ENCODE measurements around the gene IL12RB1.

The IL12RB1 gene

GRCh38 chr19:18126097-18126496 lies 39.4 kb upstream of the IL12RB1 start:
- H3K9me3 ChIP-seq (ENCODE audit: insufficient read depth, low read length), result no peaks in the 10 kb centered on the region
- no peak overlapping the region for H2AFZ ChIP-seq (ENCODE audit: low read depth, low read length, severe bottlenecking)
- no peaks in the 10 kb centered on the region for H3K9me2 ChIP-seq (replicated peaks; ENCODE audit: insufficient read depth, low read length)
- H3K4me3 ChIP-seq (ENCODE audit: insufficient read depth, low read length, poor library complexity, severe bottlenecking), result no peak overlapping the region
- no peak overlapping the region for H3K4me2 ChIP-seq (ENCODE audit: low read depth, low read length, poor library complexity, severe bottlenecking)
- H3K79me2 ChIP-seq (ENCODE audit: insufficient read depth, low read length), result peaks cover 8% of the 10 kb centered on the region; the same call in 1 of the 2 replicates
- H4K20me1 ChIP-seq (ENCODE audit: low read depth, low read length), result no peaks in the 10 kb centered on the region
- no peaks in the 10 kb centered on the region for H3K27me3 ChIP-seq (ENCODE audit: low read length)
- no peak overlapping the region for H3K9ac ChIP-seq (ENCODE audit: low read length)
- H3F3A ChIP-seq (ENCODE audit: insufficient read depth), result no peaks in the 10 kb centered on the region
- H3K27ac ChIP-seq (ENCODE audit: low read depth, low read length), result no peak overlapping the region
- no peaks in the 10 kb centered on the region for H3K36me3 ChIP-seq (ENCODE audit: low read length)
- TF ChIP-seq EZH2phosphoT487 (conservative IDR thresholded peaks at IDR 0.05; ENCODE audit: low read length) (no peak), CTCF (IDR thresholded peaks at IDR 0.05; ENCODE audit: insufficient read depth, low read length, poor library complexity, severe bottlenecking) (no peak)

- H3K4me3 ChIP-seq (ENCODE audit: insufficient read depth, low read length, poor library complexity, severe bottlenecking), result no peak overlapping the region
- H3K36me3 ChIP-seq (ENCODE audit: low read length), result no peaks in the 10 kb centered on the region
- H3K27ac ChIP-seq (ENCODE audit: low read depth, low read length), result no peak overlapping the region
- H4K20me1 ChIP-seq (ENCODE audit: low read depth, low read length), result no peaks in the 10 kb centered on the region
- peaks cover 29% of the 10 kb centered on the region for H3K79me2 ChIP-seq (ENCODE audit: insufficient read depth, low read length)
- no peaks in the 10 kb centered on the region for H3K27me3 ChIP-seq (ENCODE audit: low read length)
- TF ChIP-seq EZH2phosphoT487 (conservative IDR thresholded peaks at IDR 0.05; ENCODE audit: low read length) (no peak), CTCF (IDR thresholded peaks at IDR 0.05; ENCODE audit: insufficient read depth, low read length, poor library complexity, severe bottlenecking) (no peak)
- no peak overlapping the region for H3K4me2 ChIP-seq (ENCODE audit: low read depth, low read length, poor library complexity, severe bottlenecking)
- H3K9me3 ChIP-seq (ENCODE audit: insufficient read depth, low read length), result no peaks in the 10 kb centered on the region
- no peaks in the 10 kb centered on the region for H3F3A ChIP-seq (ENCODE audit: insufficient read depth)
- H3K9me2 ChIP-seq (replicated peaks; ENCODE audit: insufficient read depth, low read length), result no peaks in the 10 kb centered on the region
- H3K9ac ChIP-seq (ENCODE audit: low read length), result no peak overlapping the region
- H2AFZ ChIP-seq (ENCODE audit: low read depth, low read length, severe bottlenecking), result no peak overlapping the region
Observed at GRCh38 chr19:18123819-18124218, 37.1 kb upstream of the IL12RB1 start.

GRCh38 chr19:18122860-18123795 lies 36.4 kb upstream of the IL12RB1 start:
- Histone ChIP-seq H3K9ac (ENCODE audit: low read length) (no peak overlapping the region), H3K4me2 (ENCODE audit: low read depth, low read length, poor library complexity, severe bottlenecking) (no peak overlapping the region), H3K27ac (ENCODE audit: low read depth, low read length) (no peak overlapping the region)

More at GRCh38 chr19:18122860-18123795, 36.4 kb upstream of the IL12RB1 start:
- no peaks in the 10 kb centered on the region for H3K9me2 ChIP-seq (replicated peaks; ENCODE audit: insufficient read depth, low read length)
- no peak overlapping the region for H3K4me3 ChIP-seq (ENCODE audit: insufficient read depth, low read length, poor library complexity, severe bottlenecking)
- no peaks in the 10 kb centered on the region for H3K9me3 ChIP-seq (ENCODE audit: insufficient read depth, low read length)
- no peaks in the 10 kb centered on the region for H3K36me3 ChIP-seq (ENCODE audit: low read length)
- H3K79me2 ChIP-seq (ENCODE audit: insufficient read depth, low read length), result peaks cover 36% of the 10 kb centered on the region
- H2AFZ ChIP-seq (ENCODE audit: low read depth, low read length, severe bottlenecking), result no peak overlapping the region
- 0 out of 2 replicates have a peak, but pooled peaks cover 2% of the 10 kb centered on the region for H3F3A ChIP-seq (ENCODE audit: insufficient read depth)
- H4K20me1 ChIP-seq (ENCODE audit: low read depth, low read length), result no peaks in the 10 kb centered on the region
- TF ChIP-seq EZH2phosphoT487 (conservative IDR thresholded peaks at IDR 0.05; ENCODE audit: low read length) (no peak), CTCF (IDR thresholded peaks at IDR 0.05; ENCODE audit: insufficient read depth, low read length, poor library complexity, severe bottlenecking) (no peak)
- no peaks in the 10 kb centered on the region for H3K27me3 ChIP-seq (ENCODE audit: low read length)
